Urinary bladder (tissue), 4 donors: ENCODE measurements around the gene PRKCB. TPM values are rescaled to one million over a fixed set of nuclear protein-coding genes. Genes with fewer than 3 reads are reported as not detected.
"Not testable (repeated sequence)": the region's sequence is repeated elsewhere in the genome, so short reads cannot be mapped to it uniquely, and the experiment has no call there.

ENCODE experiments used
- DNase-seq: peaks from one replicate; pipeline ENCODE4 v3.0.0-alpha.2; 2015; ENCODE audit errors: extremely low spot score
- H3K27ac ChIP-seq: one replicate; pipeline ENCODE4 v1.5.1; 2013; ENCODE audit warnings: low read depth, mild to moderate bottlenecking, moderate library complexity
- H3K36me3 ChIP-seq: one replicate; pipeline ENCODE4 v1.6.1; 2013; ENCODE audit warnings: mild to moderate bottlenecking, moderate library complexity; ENCODE audit not compliant: insufficient read depth
- H3K4me1 ChIP-seq: one replicate; pipeline ENCODE4 v1.6.1; 2013; ENCODE audit warnings: mild to moderate bottlenecking, moderate library complexity; ENCODE audit not compliant: insufficient read depth
- H3K4me3 ChIP-seq: one replicate; pipeline ENCODE4 v1.5.1; 2013; ENCODE audit warnings: low read depth, low read length
- WGBS: extraction: QIAGEN DNeasy Blood & Tissue Kit; methylation state at CpG from one replicate; pipeline ENCODE4 v1.1.7; 2013; 5-methylcytosine and 5-hydroxymethylcytosine counted together
- polyA plus RNA-seq: library from polyadenylated mRNA; stranded (reverse); fragments of 200-250 nt; gene quantifications from one replicate; pipeline ENCODE4 v1.2.3, GENCODE V29; 2013
- total RNA-seq: library from RNA; depleted of rRNA; stranded (reverse); fragments of >200 nt; gene quantifications from one replicate; pipeline ENCODE4 v1.2.3, GENCODE V29; 2014
- donor health status: healthy with polysubstance abuse.
- donor health status: healthy.

Gene PRKCB
- total and polyA plus RNA-seq, 2 donors = 7.0 to 8.9 TPM

- no peak overlapping the region for H3K4me3 ChIP-seq
- DNase-seq = no peak
- H3K36me3 ChIP-seq = no peaks in the 10 kb centered on the region
- H3K27ac ChIP-seq = no peak overlapping the region
- no peaks in the 10 kb centered on the region for H3K4me1 ChIP-seq
- WGBS = 78% methylated on average over 1 of the region's 1 CpG
Observed at GRCh38 chr16:24075302-24075701, 239.5 kb downstream of the PRKCB start.

DNA sequence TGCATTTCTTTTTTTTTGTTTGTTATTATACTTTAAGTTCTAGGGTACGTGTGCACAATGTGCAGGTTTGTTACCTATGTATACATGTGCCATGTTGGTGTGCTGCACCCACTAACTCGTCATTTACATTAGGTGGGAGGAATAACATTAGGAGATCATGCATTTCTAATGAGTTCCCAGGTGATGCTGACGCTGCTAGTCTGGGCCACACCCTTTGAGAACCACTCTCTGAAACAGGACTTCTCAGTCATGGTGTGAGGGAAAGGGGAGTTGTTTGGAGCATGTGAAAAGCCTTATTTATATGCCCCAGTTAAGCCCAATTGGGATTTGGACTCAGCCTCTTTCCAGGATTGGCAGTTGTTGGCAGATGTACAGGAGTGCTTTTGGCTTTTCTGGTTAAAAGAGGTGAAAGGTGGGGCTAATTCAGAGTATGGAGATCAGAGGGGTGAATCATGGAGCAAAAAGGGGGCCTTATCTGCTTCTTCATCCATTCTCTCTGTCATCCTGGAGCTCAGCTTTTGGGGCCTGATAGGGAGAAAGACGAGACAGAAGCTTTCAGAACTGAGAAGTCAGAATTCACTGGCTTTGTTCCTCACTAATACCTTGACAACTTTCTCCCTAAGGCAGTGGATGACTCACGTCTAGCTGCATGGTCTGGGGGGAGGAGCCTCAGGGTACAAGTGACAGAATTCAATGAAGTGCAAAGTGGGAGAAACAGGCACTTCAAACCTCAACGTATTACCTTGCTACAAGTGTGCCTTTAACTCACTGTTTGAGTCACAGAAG, 240.3 kb downstream of the PRKCB start:
- no peak overlapping the region for H3K4me3 ChIP-seq
- no peaks in the 10 kb centered on the region for H3K4me1 ChIP-seq
- H3K36me3 ChIP-seq = no peaks in the 10 kb centered on the region
- no peak for DNase-seq
- 45% methylated on average over 6 of the region's 6 CpGs for WGBS
- no peak overlapping the region for H3K27ac ChIP-seq

DNA sequence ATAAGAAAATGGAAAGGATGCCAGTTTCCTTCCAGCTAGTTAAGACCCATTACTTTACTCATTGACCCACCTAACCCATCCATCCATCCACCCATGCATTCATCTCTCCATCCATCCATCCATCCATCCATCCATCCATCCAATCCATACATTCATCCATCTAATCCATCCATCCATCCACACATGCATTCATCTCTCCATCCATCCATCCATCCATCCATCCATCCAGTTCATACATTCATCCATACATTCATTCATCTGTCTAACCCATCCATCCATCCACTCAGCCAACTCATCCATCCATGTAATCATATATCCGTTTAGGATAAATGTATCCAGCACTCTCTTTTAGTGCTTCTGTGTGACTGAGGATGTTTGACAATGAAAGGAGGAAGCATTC, 241.5 kb downstream of the PRKCB start:
- WGBS = 80% methylated on average over 1 of the region's 1 CpG
- Histone ChIP-seq H3K4me1 (no peaks in the 10 kb centered on the region), H3K27ac (no peak overlapping the region), H3K36me3 (no peaks in the 10 kb centered on the region), H3K4me3 (no peak overlapping the region)
- no peak for DNase-seq

DNA sequence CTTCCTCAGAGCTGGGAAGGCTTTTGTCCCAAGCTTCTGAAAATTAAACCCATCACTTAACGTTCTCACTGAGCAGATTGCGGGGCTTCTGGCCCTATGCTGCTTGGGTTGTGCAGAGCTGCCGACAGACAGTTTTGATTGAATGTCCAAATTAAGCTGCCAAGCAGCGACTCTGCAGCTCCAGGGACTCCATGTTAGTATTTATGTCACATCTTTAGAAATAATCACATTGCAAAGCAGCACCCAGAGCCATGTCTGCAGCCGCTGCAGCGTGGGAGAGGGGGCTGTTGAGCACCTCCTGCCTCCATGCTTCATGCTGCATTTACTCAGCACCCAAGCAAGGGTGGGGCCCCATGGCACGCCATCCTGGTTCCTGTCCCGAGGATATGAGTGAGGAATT, 242.2 kb downstream of the PRKCB start:
- no peak overlapping the region for H3K4me3 ChIP-seq
- whole genome bisulfite sequencing = 77% methylated on average over 8 of the region's 8 CpGs

DNA sequence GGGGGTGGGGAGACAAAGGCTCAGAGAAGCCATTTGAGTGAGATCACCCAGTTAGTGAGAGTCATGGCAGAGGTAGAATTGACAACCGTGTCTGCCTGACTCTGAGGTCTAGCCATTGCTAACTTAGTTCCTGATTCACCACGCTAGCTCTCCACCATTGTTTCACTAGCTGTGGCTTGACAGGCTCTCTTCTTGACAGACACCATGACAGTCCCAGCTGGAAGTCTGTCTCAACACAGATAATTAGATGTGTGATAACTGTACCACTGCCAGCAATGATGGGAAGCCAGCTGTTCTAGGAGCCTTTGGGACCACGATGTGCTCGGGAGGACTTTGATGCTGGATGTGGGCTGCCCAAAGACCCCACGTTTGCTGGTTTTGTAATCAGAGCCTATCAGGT, 249.9 kb downstream of the PRKCB start:
- no peaks in the 10 kb centered on the region for H3K36me3 ChIP-seq
- no peak overlapping the region for H3K4me3 ChIP-seq
- no peaks in the 10 kb centered on the region for H3K4me1 ChIP-seq
- H3K27ac ChIP-seq = no peak overlapping the region
- WGBS = 57% methylated on average over 5 of the region's 5 CpGs
- no peak for DNase-seq

More for the DNA sequence above, 242.2 kb downstream of the PRKCB start:
- no peak for DNase-seq
- Histone ChIP-seq H3K36me3 (no peaks in the 10 kb centered on the region), H3K4me1 (no peaks in the 10 kb centered on the region), H3K27ac (no peak overlapping the region)

DNA sequence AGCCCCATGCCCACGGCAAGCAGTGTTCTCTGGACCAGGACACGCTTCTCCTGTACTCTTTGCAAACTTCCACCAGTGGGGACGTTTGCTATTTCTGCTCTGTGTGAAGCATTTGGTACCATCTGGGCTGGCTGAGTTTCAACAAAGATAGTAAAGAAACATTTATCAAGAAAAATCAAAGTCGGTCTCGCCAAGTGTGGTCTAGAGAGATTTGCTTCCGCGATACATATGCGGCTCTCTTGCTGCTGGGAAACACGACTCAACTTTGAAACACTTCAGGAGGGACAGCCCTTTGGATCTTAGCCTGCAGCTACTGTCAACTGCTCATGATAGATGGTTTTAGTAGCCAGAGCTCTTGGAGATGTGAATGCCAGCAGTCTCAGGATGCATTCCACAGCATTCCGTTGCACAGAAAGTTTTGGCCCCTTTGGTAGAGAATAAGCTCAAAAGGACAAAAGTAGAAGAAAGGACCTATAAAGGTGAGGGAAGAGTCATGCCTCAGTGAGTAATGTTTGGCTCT, 252.2 kb downstream of the PRKCB start:
- no peaks in the 10 kb centered on the region for H3K36me3 ChIP-seq
- no peak overlapping the region for H3K4me3 ChIP-seq
- WGBS = 49% methylated on average over 10 of the region's 10 CpGs
- no peaks in the 10 kb centered on the region for H3K4me1 ChIP-seq
- no peak for DNase-seq
- no peak overlapping the region for H3K27ac ChIP-seq

DNA sequence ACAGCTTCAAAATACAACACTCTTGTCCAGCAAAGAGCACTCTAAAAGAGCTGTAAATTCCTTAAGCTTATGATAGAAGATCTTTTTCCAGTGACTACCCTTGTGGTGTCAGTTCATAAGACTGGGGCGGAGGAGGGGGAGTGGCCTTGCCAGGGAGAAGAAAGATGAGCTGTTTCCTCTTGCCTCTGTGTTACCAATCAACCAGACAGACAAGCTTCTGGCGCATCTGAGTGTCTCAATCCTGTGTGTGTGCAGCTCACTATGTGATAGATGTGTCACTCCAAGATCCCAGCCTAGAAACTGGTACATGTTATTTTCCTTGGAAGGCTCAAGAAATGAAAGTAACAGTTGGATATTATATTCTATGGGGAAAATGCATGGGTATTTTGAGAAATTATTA, 253.0 kb downstream of the PRKCB start:
- Histone ChIP-seq H3K4me3 (no peak overlapping the region), H3K27ac (no peak overlapping the region), H3K36me3 (no peaks in the 10 kb centered on the region), H3K4me1 (no peaks in the 10 kb centered on the region)
- no peak for DNase-seq
- 70% methylated on average over 2 of the region's 2 CpGs for WGBS

- no peak overlapping the region for H3K27ac ChIP-seq
- 60% methylated on average over 1 of the region's 1 CpG for WGBS
- H3K4me1 ChIP-seq = no peaks in the 10 kb centered on the region
- H3K4me3 ChIP-seq = no peak overlapping the region
- DNase-seq = no peak
- no peaks in the 10 kb centered on the region for H3K36me3 ChIP-seq
Observed at GRCh38 chr16:24091125-24091524, 255.3 kb downstream of the PRKCB start.

DNA sequence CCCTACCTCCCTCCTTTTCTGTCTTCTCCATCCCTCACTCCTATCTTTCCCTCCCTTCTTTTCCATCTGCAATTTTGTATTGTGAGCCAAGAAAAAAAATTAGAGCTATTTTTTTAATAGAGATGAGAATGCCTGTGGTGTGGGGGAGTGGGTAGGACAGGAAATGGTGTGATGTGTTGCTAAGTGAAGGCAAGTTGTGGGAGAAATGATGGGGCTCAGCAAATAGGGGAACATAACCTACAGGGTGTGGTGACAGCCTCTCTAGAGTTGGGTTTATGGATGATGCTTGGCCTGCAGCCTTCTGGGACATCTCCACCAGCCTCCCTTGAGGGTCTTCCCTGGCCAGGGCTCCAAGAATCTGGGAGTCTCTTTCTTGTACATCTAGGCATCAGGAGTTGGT, 257.3 kb downstream of the PRKCB start:
- Histone ChIP-seq H3K4me3 (no peak overlapping the region), H3K36me3 (no peaks in the 10 kb centered on the region), H3K27ac (no peak overlapping the region), H3K4me1 (no peaks in the 10 kb centered on the region)
- DNase-seq = no peak

DNA sequence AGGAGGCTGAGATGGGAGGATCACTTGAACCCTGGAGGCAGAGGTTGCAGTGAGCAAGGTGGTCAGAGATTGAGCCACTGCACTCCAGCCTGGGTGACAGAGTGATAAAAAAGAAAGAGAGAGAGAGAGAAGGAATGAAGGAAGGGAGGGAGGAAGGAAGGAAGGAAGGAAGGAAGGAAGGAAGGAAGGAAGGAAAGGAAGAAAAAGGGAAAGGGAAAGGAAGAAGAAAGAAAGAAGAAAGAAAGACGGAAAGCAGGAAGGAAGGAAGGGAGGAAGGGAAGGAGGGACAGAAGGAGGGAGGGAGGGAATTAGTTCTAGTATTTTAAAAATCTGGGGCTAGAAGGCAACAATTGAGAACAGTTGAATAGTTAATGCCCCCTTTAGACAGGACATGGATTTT, 258.9 kb downstream of the PRKCB start:
- Histone ChIP-seq H3K36me3 (no peaks in the 10 kb centered on the region), H3K4me3 (no peak overlapping the region), H3K4me1 (no peaks in the 10 kb centered on the region), H3K27ac (no peak overlapping the region)
- no peak for DNase-seq
- WGBS = 75% methylated on average over 1 of the region's 1 CpG

GRCh38 chr16:24098896-24099295, 263.1 kb downstream of the PRKCB start:
- H3K36me3 ChIP-seq = no peaks in the 10 kb centered on the region
- no peak overlapping the region for H3K27ac ChIP-seq
- H3K4me1 ChIP-seq = no peaks in the 10 kb centered on the region
- no peak overlapping the region for H3K4me3 ChIP-seq
- 41% methylated on average over 2 of the region's 2 CpGs for WGBS
- no peak for DNase-seq

DNA sequence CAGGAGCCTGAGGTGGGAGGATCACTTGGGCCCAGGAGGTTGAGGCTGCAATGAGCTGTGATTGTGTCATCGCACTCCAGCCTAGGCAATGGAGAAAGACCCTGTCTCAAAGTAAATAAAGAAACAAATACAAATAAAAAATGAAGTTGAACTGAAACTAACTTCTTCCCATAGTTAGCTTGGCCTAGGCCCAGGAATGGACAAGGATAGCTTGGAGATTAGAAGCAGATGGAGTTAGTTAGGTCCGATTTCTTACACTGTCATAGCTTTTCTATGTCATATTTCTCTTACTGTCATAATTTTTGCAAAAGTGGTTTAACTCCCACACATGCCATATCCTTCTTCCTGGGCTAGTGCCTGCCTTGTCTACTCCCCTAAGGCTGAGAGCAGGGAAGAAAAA, 265.6 kb downstream of the PRKCB start:
- H3K27ac ChIP-seq = no peak overlapping the region
- no peak for DNase-seq
- H3K4me1 ChIP-seq = no peaks in the 10 kb centered on the region
- WGBS = 70% methylated on average over 2 of the region's 2 CpGs
- no peak overlapping the region for H3K4me3 ChIP-seq
- H3K36me3 ChIP-seq = no peaks in the 10 kb centered on the region

GRCh38 chr16:24102209-24102660, 266.5 kb downstream of the PRKCB start:
- no peaks in the 10 kb centered on the region for H3K4me1 ChIP-seq
- 37% methylated on average over 4 of the region's 4 CpGs for WGBS
- no peaks in the 10 kb centered on the region for H3K36me3 ChIP-seq
- H3K27ac ChIP-seq = no peak overlapping the region
- no peak overlapping the region for H3K4me3 ChIP-seq
- no peak for DNase-seq

DNA sequence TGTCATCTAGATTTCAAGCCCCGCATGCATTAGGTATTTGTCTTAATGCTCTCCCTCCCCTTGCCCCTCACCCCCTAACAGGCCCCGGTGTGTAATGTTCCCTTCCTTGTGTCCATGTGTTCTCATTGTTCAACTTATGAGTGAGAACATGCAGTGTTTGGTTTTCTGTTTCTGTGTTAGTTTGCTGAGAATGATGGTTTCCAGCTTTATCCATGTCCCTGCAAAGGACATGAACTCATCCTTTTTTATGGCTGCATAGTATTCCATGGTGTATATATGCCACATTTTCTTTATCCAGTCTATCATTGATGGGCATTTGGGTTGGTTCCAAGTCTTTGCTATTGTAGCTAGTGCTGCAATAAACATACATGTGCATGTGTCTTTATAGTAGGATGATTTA, 269.7 kb downstream of the PRKCB start:
- H3K27ac ChIP-seq, H3K4me1 ChIP-seq, DNase-seq, H3K4me3 ChIP-seq, H3K36me3 ChIP-seq: not testable (repeated sequence)
- WGBS = 95% methylated on average over 2 of the region's 2 CpGs
